Spleen (tissue), 7 donors: ENCODE measurements around the gene TP53BP1.

ENCODE experiments used
- CTCF ChIP-seq, 11 experiments: fragments of 200-600 bp in 7 of 11; fragments of 450-650 bp in 4 of 11; sonication (generic) in 4 of 11; IDR thresholded peaks in 8 of 11; conservative IDR thresholded peaks in 3 of 11; 1 replicate in 7 of 11; 2 replicates in 4 of 11; pipeline versions ENCODE4 v1.4.0 to v1.8.0; 2016 to 2021; ENCODE audit warnings: antibody characterized with exemption in 11 of 11, inconsistent platforms in 4 of 11, mild to moderate bottlenecking in 1 of 11
- POLR2A ChIP-seq, 3 donors: fragments of 450-650 bp; IDR thresholded peaks; one replicate each; pipeline ENCODE4 v1.5.1; 2017; ENCODE audit warnings: antibody characterized with exemption in 3 of 3, mild to moderate bottlenecking in 1 of 3
- donor health status: DM: no; HTN: no; CAD: no; lungs with moderate emphysema.
- donor health status: DM: no; HTN: no; CAD: no.
- donor health status: DM: no; HTN: no; CAD: no.

GRCh38 chr15:43492673-43493601 is at the start of gene TP53BP1:
- TF ChIP-seq CTCF (IDR thresholded peaks at IDR 0.05 in 8 of 11, conservative IDR thresholded peaks at IDR 0.05 in 3 of 11) (peak in 4 of 11 experiments; percentile 3 to 54 (median 34)), POLR2A (IDR thresholded peaks at IDR 0.05) (no peak)
